Ovary (tissue), 9 donors: ENCODE results near the gene GREB1L. TPM values are rescaled to one million over a fixed set of nuclear protein-coding genes. Genes with fewer than 3 reads are reported as not detected.

Experiments
- DNase-seq, 5 donors: peaks; one replicate each; pipeline ENCODE4 v3.0.0-alpha.2; 2019 to 2020
- H3K27ac ChIP-seq, 2 donors: fragments of 200-600 bp; one replicate each; pipeline versions ENCODE4 v1.5.1 to v1.8.0; 2019 to 2022
- H3K27me3 ChIP-seq: fragments of 200-600 bp; one replicate; pipeline ENCODE4 v1.8.0; 2022
- H3K36me3 ChIP-seq: fragments of 200-600 bp; sonication (generic); one replicate; pipeline ENCODE4 v1.5.1; 2019
- H3K4me1 ChIP-seq: one replicate; pipeline ENCODE4 v1.8.1; 2013; ENCODE audit warnings: mild to moderate bottlenecking, moderate library complexity; ENCODE audit not compliant: insufficient read depth
- H3K4me3 ChIP-seq: fragments of 200-600 bp; sonication (generic); one replicate; pipeline ENCODE4 v1.5.1; 2017
- H3K9me3 ChIP-seq, 2 donors: fragments of 200-600 bp in 1 of 2; sonication (generic) in 1 of 2; one replicate each; pipeline versions ENCODE4 v1.5.1 to v1.8.1; 2013 to 2019; ENCODE audit warnings: mild to moderate bottlenecking in 1 of 2, moderate library complexity in 1 of 2
- CTCF ChIP-seq, 3 donors: fragments of 450-650 bp in 2 of 3; fragments of 200-600 bp in 1 of 3; IDR thresholded peaks; one replicate each; pipeline versions ENCODE4 v1.5.1 to v1.8.0; 2016 to 2022; ENCODE audit warnings: antibody characterized with exemption in 3 of 3, mild to moderate bottlenecking in 1 of 3
- EP300 ChIP-seq: sonication (generic); formaldehyde crosslinking; IDR thresholded peaks from one replicate; pipeline ENCODE4 v1.6.1; 2017; ENCODE audit warnings: antibody characterized with exemption
- POLR2A ChIP-seq: fragments of 450-650 bp; IDR thresholded peaks from one replicate; pipeline ENCODE4 v1.6.1; 2017; ENCODE audit warnings: antibody characterized with exemption, mild to moderate bottlenecking, moderate library complexity
- WGBS, 3 donors: extraction: QIAGEN DNeasy Blood & Tissue Kit in 1 of 3; methylation state at CpG; one replicate each; pipeline versions ENCODE4 v1.1.5 to v1.1.7; 2013 to 2017; 5-methylcytosine and 5-hydroxymethylcytosine counted together
- intact Hi-C, 4 donors: fragments of 100-400 bp; cut with DNase I; formaldehyde crosslinking; loops; one replicate each; pipeline versions ENCODE4 v1.11.0 to v1.15.1; 2022 to 2023
- polyA plus RNA-seq, 2 donors: library from polyadenylated mRNA; stranded (reverse); fragments of 200-250 nt in 1 of 2; fragments of 350-450 nt in 1 of 2; fragmentation: Illumina TruSeq in 1 of 2; extraction: RNeasy Lipid Tissue Mini Kit (QIAGEN cat#74804) in 1 of 2; gene quantifications; one replicate each; pipeline ENCODE4 v1.2.3, GENCODE V29; 2013 to 2014
- total RNA-seq, 7 donors: library from RNA; depleted of rRNA in 2 of 7; stranded (reverse); fragments of >200 nt in 2 of 7; fragmentation: NEBNext Ultra II Directional in 3 of 7; extraction: Animal tissue kit (Norgen Biotek cat#: 25700) in 3 of 7; gene quantifications; one replicate each; pipeline versions ENCODE4 v1.1.0 to v1.2.4, GENCODE V29; 2016 to 2023
- donor health status: DM: no; HTN: no; CAD: no; lungs with moderate emphysema.
- donor health status: DM: no; HTN: no; CAD: no.
- donor health status: Bipolar disorder and iron deficiency.
- donor health status: DM: yes; HTN: yes; CAD: no.
- donor health status: DM: no; HTN: no; CAD: no.
- donor health status: DM: yes; HTN: yes; CAD: no.

The GREB1L gene
- total and polyA plus RNA-seq, 9 donors = 2.4 to 22.8 (median 10.4) TPM

- H3K27me3 ChIP-seq = no peaks in the 10 kb centered on the region
- no peak for DNase-seq
- H3K36me3 ChIP-seq = no peaks in the 10 kb centered on the region
- H3K4me3 ChIP-seq = no peak overlapping the region
- no peaks in the 10 kb centered on the region for H3K9me3 ChIP-seq
- H3K27ac ChIP-seq = no peak overlapping the region
- 75 to 81% (median 78%) methylated on average over 2 of the region's 2 CpGs for WGBS, 3 donors
- H3K4me1 ChIP-seq = peaks cover 1% of the 10 kb centered on the region
- TF ChIP-seq POLR2A = no peak
- no peak for TF ChIP-seq EP300
- TF ChIP-seq CTCF (IDR thresholded peaks at IDR 0.05) = no peak
- intact Hi-C loops = no loop called here
Measured at GRCh38 chr18:21450503-21450902, 208.5 kb downstream of the GREB1L start.

DNA sequence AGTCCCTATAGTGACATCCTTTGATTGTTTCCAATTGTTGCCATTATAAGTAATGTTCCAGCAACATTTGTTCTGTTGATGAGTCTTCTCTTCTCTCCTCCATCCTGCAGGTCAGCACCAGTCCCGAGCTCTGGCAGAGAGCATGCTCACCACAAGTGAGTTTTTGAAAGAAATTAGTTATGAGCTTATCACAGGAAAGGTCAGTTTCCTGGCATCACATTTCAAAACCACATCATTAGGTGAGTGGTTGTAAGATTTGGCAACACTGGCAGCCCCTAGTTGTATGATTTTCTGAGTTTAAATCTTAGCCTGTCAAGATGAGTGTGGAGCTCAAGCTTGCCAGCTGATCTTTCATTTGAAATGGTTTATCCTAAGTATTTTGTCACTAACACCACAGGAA, 208.9 kb downstream of the GREB1L start:
- H3K36me3 ChIP-seq = no peaks in the 10 kb centered on the region
- H3K27me3 ChIP-seq = no peaks in the 10 kb centered on the region
- no peak for TF ChIP-seq EP300
- no peak for TF ChIP-seq POLR2A
- no peak for TF ChIP-seq CTCF (IDR thresholded peaks at IDR 0.05)
- WGBS, 3 donors = 56 to 81% (median 76%) methylated on average over 1 of the region's 1 CpG
- no peak for DNase-seq
- H3K4me3 ChIP-seq = no peak overlapping the region
- intact Hi-C loops = no loop called here
- peaks cover 1% of the 10 kb centered on the region for H3K4me1 ChIP-seq
- no peaks in the 10 kb centered on the region for H3K9me3 ChIP-seq
- H3K27ac ChIP-seq = no peak overlapping the region

DNA sequence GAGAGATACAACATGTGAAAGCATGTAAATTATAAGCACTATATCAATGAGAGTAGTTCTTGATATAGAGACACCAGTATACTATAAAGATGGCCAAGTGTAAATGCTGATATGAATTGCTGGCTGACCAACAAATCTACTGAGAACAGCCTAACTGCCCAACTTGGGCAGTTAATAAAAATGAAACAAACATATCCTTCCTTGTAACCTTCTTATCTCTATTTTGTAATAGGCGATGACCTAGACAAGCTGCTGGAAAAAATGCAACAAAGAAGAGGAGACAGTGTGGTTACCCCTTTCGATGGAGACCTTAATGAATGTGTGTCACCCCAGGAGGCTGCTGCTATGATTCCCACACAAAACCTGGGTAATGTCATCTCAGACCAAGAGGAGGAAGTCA, 209.8 kb downstream of the GREB1L start:
- no peak for TF ChIP-seq POLR2A
- TF ChIP-seq CTCF (IDR thresholded peaks at IDR 0.05) = no peak
- TF ChIP-seq EP300 = no peak
- Histone ChIP-seq H3K4me1 (peaks cover 1% of the 10 kb centered on the region), H3K27ac (no peak overlapping the region), H3K9me3 (no peaks in the 10 kb centered on the region), H3K27me3 (no peaks in the 10 kb centered on the region), H3K36me3 (no peaks in the 10 kb centered on the region), H3K4me3 (no peak overlapping the region)
- intact Hi-C loops = no loop called here
- no peak for DNase-seq
- 75 to 86% (median 81%) methylated on average over 2 of the region's 2 CpGs for WGBS, 3 donors

GRCh38 chr18:21452276-21452780, 210.3 kb downstream of the GREB1L start:
- H3K4me3 ChIP-seq = no peak overlapping the region
- H3K36me3 ChIP-seq = no peaks in the 10 kb centered on the region
- 49 to 63% (median 58%) methylated on average over 2 of the region's 2 CpGs for WGBS, 3 donors
- H3K9me3 ChIP-seq = no peaks in the 10 kb centered on the region
- DNase-seq = no peak
- intact Hi-C loops = no loop called here
- H3K27me3 ChIP-seq = no peaks in the 10 kb centered on the region
- no peak for TF ChIP-seq EP300
- TF ChIP-seq CTCF (IDR thresholded peaks at IDR 0.05) = no peak
- TF ChIP-seq POLR2A = no peak
- peaks cover 1% of the 10 kb centered on the region for H3K4me1 ChIP-seq
- H3K27ac ChIP-seq = no peak overlapping the region
